H1 (cell line): ENCODE results near the gene BCL2L13. TPM values are rescaled to one million over a fixed set of nuclear protein-coding genes. Genes with fewer than 3 reads are reported as not detected.

ENCODE experiments used
- CTCF ChIA-PET: fragments of 300-600 bp; sonication (Branson Sonifier 250); formaldehyde crosslinking; loops from one replicate; lab custom pipeline; 2021; ENCODE audit not compliant: partially characterized antibody; lab: Charles Lee
- POLR2A ChIA-PET: fragments of 300-600 bp; sonication (Branson Sonifier 250); formaldehyde crosslinking; loops from one replicate; lab custom pipeline; 2021; ENCODE audit warnings: inconsistent platforms; ENCODE audit not compliant: partially characterized antibody; lab: Charles Lee
- DNase-seq, 2 experiments: peaks; one replicate each; pipeline versions ENCODE4 v3.0.0 to v3.0.0-alpha.2; 2010 to 2022; ENCODE audit warnings: low spot score in 2 of 2, low read depth in 1 of 2, mixed read lengths in 1 of 2
- FAIRE-seq: peaks from 2 replicates; lab custom pipeline; 2011; peaks lifted over from hg19 to GRCh38; lab: Jason Lieb, UNC
- H2AFZ ChIP-seq: 2 replicates; pipeline ENCODE4 v1.8.1; 2012; ENCODE audit warnings: low read length, inconsistent platforms
- H2AK5ac ChIP-seq: 2 replicates; pipeline ENCODE4 v1.6.1; 2013; ENCODE audit warnings: low read depth, low read length
- H2BK120ac ChIP-seq: replicated peaks from 2 replicates; pipeline ENCODE3; 2013; ENCODE audit warnings: low read depth, low read length, inconsistent platforms
- H2BK12ac ChIP-seq: 2 replicates; pipeline ENCODE4 v1.6.1; 2013; ENCODE audit warnings: low read depth, low read length
- H2BK15ac ChIP-seq: 2 replicates; pipeline ENCODE4 v1.6.1; 2013; ENCODE audit warnings: low read length
- H2BK20ac ChIP-seq: 2 replicates; pipeline ENCODE4 v1.6.1; 2013; ENCODE audit warnings: low read length
- H2BK5ac ChIP-seq: 2 replicates; pipeline ENCODE4 v1.6.1; 2013; ENCODE audit warnings: low read depth, low read length
- H3K14ac ChIP-seq: 2 replicates; pipeline ENCODE4 v1.6.1; 2013; ENCODE audit warnings: inconsistent platforms; ENCODE audit not compliant: insufficient read length
- H3K18ac ChIP-seq: 2 replicates; pipeline ENCODE4 v1.6.1; 2013; ENCODE audit warnings: low read length; ENCODE audit errors: extremely low read depth
- H3K23ac ChIP-seq: 2 replicates; pipeline ENCODE4 v1.6.1; 2013; ENCODE audit warnings: inconsistent platforms; ENCODE audit not compliant: insufficient read length
- H3K23me2 ChIP-seq: 2 replicates; pipeline ENCODE4 v1.6.1; 2013; ENCODE audit warnings: low read depth, low read length
- H3K27ac ChIP-seq: 2 replicates; pipeline ENCODE4 v1.6.1; 2011; ENCODE audit warnings: low read depth, low read length, inconsistent platforms
- H3K27me3 ChIP-seq, 4 experiments: replicated peaks in 1 of 4; 1 replicate in 1 of 4; 2 replicates in 3 of 4; pipeline versions ENCODE4 v1.6.1 to v1.8.1; 2011 to 2013; ENCODE audit warnings: low read length in 3 of 4, mild to moderate bottlenecking in 3 of 4, inconsistent platforms in 2 of 4, mixed read lengths in 2 of 4, moderate library complexity in 1 of 4; ENCODE audit not compliant: control insufficient read depth in 3 of 4, insufficient read depth in 3 of 4; ENCODE audit errors: extremely low read depth in 1 of 4
- H3K36me3 ChIP-seq, 4 experiments: 2 replicates each; pipeline versions ENCODE4 v1.6.1 to v1.8.1; 2011 to 2013; ENCODE audit warnings: mild to moderate bottlenecking in 4 of 4, low read length in 3 of 4, moderate library complexity in 2 of 4, control low read depth in 1 of 4, inconsistent platforms in 1 of 4; ENCODE audit not compliant: insufficient read depth in 4 of 4, control insufficient read depth in 2 of 4
- H3K4ac ChIP-seq: replicated peaks from 2 replicates; pipeline ENCODE3; 2013; ENCODE audit warnings: low read length, low read depth, mixed read lengths, inconsistent platforms; ENCODE audit not compliant: insufficient read length
- H3K4me1 ChIP-seq, 4 experiments: replicated peaks in 1 of 4; 1 replicate in 1 of 4; 2 replicates in 3 of 4; pipeline versions ENCODE4 v1.6.1 to v1.8.1; 2011 to 2013; ENCODE audit warnings: low read length in 3 of 4, inconsistent platforms in 2 of 4, mixed read lengths in 1 of 4; ENCODE audit not compliant: insufficient read depth in 4 of 4, control insufficient read depth in 3 of 4
- H3K4me2 ChIP-seq, 2 experiments: 2 replicates each; pipeline versions ENCODE4 v1.6.1 to v1.8.1; 2011 to 2013; ENCODE audit warnings: low read depth in 2 of 2, low read length in 2 of 2, control low read depth in 1 of 2, inconsistent platforms in 1 of 2, mild to moderate bottlenecking in 1 of 2; ENCODE audit not compliant: insufficient read depth in 1 of 2
- H3K4me3 ChIP-seq, 4 experiments: fragments of 200-600, 300-600 bp in 1 of 4; sonication (generic), shearing (Covaris generic), sonication (Bioruptor Twin) in 1 of 4; 2 replicates each; pipeline versions ENCODE4 v1.5.1 to v1.8.1; 2011 to 2016; ENCODE audit warnings: low read length in 4 of 4, low read depth in 3 of 4, control low read depth in 2 of 4, inconsistent platforms in 2 of 4, mild to moderate bottlenecking in 2 of 4, mixed read lengths in 1 of 4, moderate library complexity in 1 of 4; ENCODE audit not compliant: insufficient read depth in 2 of 4; ENCODE audit errors: extremely low read depth in 1 of 4
- H3K56ac ChIP-seq: replicated peaks from 2 replicates; pipeline ENCODE3; 2013; ENCODE audit warnings: low read depth, mild to moderate bottlenecking, mixed read lengths, low read length, inconsistent platforms; ENCODE audit not compliant: insufficient read length
- H3K79me1 ChIP-seq: 2 replicates; pipeline ENCODE4 v1.6.1; 2013; ENCODE audit warnings: low read depth, low read length, control low read depth
- H3K79me2 ChIP-seq, 2 experiments: 2 replicates each; pipeline versions ENCODE4 v1.6.1 to v1.8.1; 2012 to 2013; ENCODE audit warnings: low read length in 2 of 2, mild to moderate bottlenecking in 2 of 2, inconsistent platforms in 1 of 2; ENCODE audit not compliant: insufficient read depth in 2 of 2, control insufficient read depth in 1 of 2
- H3K9ac ChIP-seq, 4 experiments: replicated peaks in 1 of 4; 1 replicate in 1 of 4; 2 replicates in 3 of 4; pipeline versions ENCODE4 v1.6.1 to v1.8.1; 2011 to 2013; ENCODE audit warnings: low read depth in 3 of 4, low read length in 3 of 4, control low read depth in 2 of 4, mild to moderate bottlenecking in 2 of 4, moderate library complexity in 2 of 4, inconsistent platforms in 1 of 4; ENCODE audit errors: extremely low read depth in 1 of 4
- H3K9me3 ChIP-seq, 2 experiments: 2 replicates each; pipeline versions ENCODE4 v1.6.1 to v1.8.1; 2012 to 2013; ENCODE audit warnings: mild to moderate bottlenecking in 2 of 2, moderate library complexity in 2 of 2, control low read depth in 1 of 2, inconsistent platforms in 1 of 2, low read depth in 1 of 2, low read length in 1 of 2, mixed read lengths in 1 of 2; ENCODE audit not compliant: insufficient read depth in 2 of 2
- H4K20me1 ChIP-seq, 2 experiments: replicated peaks in 1 of 2; 2 replicates each; pipeline versions ENCODE3 to v1.8.1; 2011 to 2013; ENCODE audit warnings: inconsistent platforms in 2 of 2, low read length in 2 of 2, mild to moderate bottlenecking in 1 of 2; ENCODE audit not compliant: insufficient read depth in 2 of 2, control insufficient read depth in 1 of 2
- H4K5ac ChIP-seq: 2 replicates; pipeline ENCODE4 v1.6.1; 2013; ENCODE audit warnings: low read length, low read depth, mixed read lengths, inconsistent platforms; ENCODE audit not compliant: insufficient read length
- H4K8ac ChIP-seq: 2 replicates; pipeline ENCODE4 v1.8.0; 2013; ENCODE audit warnings: mild to moderate bottlenecking, moderate library complexity, low read length, inconsistent platforms; ENCODE audit not compliant: insufficient read depth; ENCODE audit errors: extremely low read depth
- H4K91ac ChIP-seq: replicated peaks from 2 replicates; pipeline ENCODE3; 2013; ENCODE audit warnings: low read length, mixed read lengths, inconsistent platforms; ENCODE audit not compliant: insufficient read length
- ATF3 ChIP-seq: IDR thresholded peaks from 2 replicates; pipeline ENCODE4 v1.6.1; 2011; ENCODE audit warnings: low read depth, mild to moderate bottlenecking, low read length; ENCODE audit not compliant: insufficient read depth
- BCL11A ChIP-seq, 2 experiments: IDR thresholded peaks; one replicate each; pipeline ENCODE4 v1.6.1; 2011; ENCODE audit warnings: low read depth in 2 of 2, low read length in 2 of 2, mild to moderate bottlenecking in 2 of 2
- CEBPB ChIP-seq: IDR thresholded peaks from 2 replicates; pipeline ENCODE4 v1.6.1; 2012; ENCODE audit warnings: low read depth, low read length
- CTCF ChIP-seq, 3 experiments: IDR thresholded peaks; 1 replicate in 2 of 3; 2 replicates in 1 of 3; pipeline versions ENCODE4 v1.5.1 to v1.6.1; 2011; ENCODE audit warnings: low read length in 3 of 3, mild to moderate bottlenecking in 3 of 3, inconsistent platforms in 2 of 3, low read depth in 1 of 3, moderate library complexity in 1 of 3; ENCODE audit not compliant: insufficient read depth in 1 of 3; ENCODE audit errors: control extremely low read depth in 1 of 3
- E2F6 ChIP-seq: IDR thresholded peaks from 2 replicates; pipeline ENCODE4 v1.6.1; 2012; ENCODE audit warnings: inconsistent platforms
- HDAC6 ChIP-seq: IDR thresholded peaks from one replicate; pipeline ENCODE4 v1.7.1; 2012; ENCODE audit warnings: low read depth, mild to moderate bottlenecking, inconsistent platforms, low read length, moderate library complexity
- JUND ChIP-seq: IDR thresholded peaks from 2 replicates; pipeline ENCODE4 v1.6.1; 2011; ENCODE audit warnings: mild to moderate bottlenecking, improper control_type of control experiment, low read length
- MAX ChIP-seq: IDR thresholded peaks from 2 replicates; pipeline ENCODE4 v1.6.1; 2012; ENCODE audit warnings: inconsistent platforms
- PHF8 ChIP-seq: fragments of 200-600 bp; sonication (generic); conservative IDR thresholded peaks from 2 replicates; pipeline ENCODE4 v1.7.1; 2012; ENCODE audit warnings: low read depth, mild to moderate bottlenecking, inconsistent platforms, low read length, moderate library complexity
- POLR2AphosphoS5 ChIP-seq: IDR thresholded peaks from 2 replicates; pipeline ENCODE4 v1.6.1; 2011; ENCODE audit warnings: low read depth, low read length
- ZNF274 ChIP-seq: IDR thresholded peaks from 2 replicates; pipeline ENCODE4 v1.7.0; 2012; ENCODE audit warnings: low read length, borderline replicate concordance; ENCODE audit errors: extremely low read depth
- WGBS, 2 experiments: shearing (Covaris generic) in 1 of 2; methylation state at CpG; one replicate each; pipeline versions ENCODE4 v1.1.6 to v1.1.7; 2013 to 2015; ENCODE audit warnings: low lambda C conversion rate in 2 of 2, mixed read lengths in 2 of 2, inconsistent platforms in 1 of 2, low coverage in 1 of 2, missing lambda C conversion rate in 1 of 2; ENCODE audit not compliant: insufficient replicate concordance in 2 of 2, insufficient coverage in 1 of 2, insufficient read length in 1 of 2; ENCODE audit errors: extremely low coverage in 1 of 2, missing lambda C conversion rate in 1 of 2; 5-methylcytosine and 5-hydroxymethylcytosine counted together
- polyA plus RNA-seq, 7 experiments: library from polyadenylated mRNA; depleted of rRNA in 3 of 7; stranded (reverse) in 5 of 7; unstranded in 2 of 7; fragments of >200 nt in 5 of 7; fragments of 200-250 nt in 2 of 7; gene quantifications; 1 replicate in 5 of 7; 2 replicates in 1 of 7; 4 replicates in 1 of 7; pipeline versions ENCODE4 v1.2.1 to v1.2.3, GENCODE V29; 2011 to 2013; ENCODE audit warnings: missing spikeins in 2 of 7, mixed read lengths in 2 of 7
- total RNA-seq: library from RNA; stranded (reverse); fragmentation: NEBNext Ultra II Directional; extraction: Animal tissue kit (Norgen Biotek cat#: 25700); gene quantifications from 2 replicates; pipeline ENCODE4 v1.2.1, GENCODE V29; 2021

BCL2L13 gene
- total and polyA plus RNA-seq, 2 of the 8 experiments (the other 6 are each of a cell fraction or from before 2014, with no cell fraction given) = 20.7 to 35.0 TPM

- no peak overlapping the region for H3K4ac ChIP-seq
- no peaks in the 10 kb centered on the region for H3K23me2 ChIP-seq
- no peaks in the 10 kb centered on the region for H3K9me3 ChIP-seq
- H3K56ac ChIP-seq = no peak overlapping the region
- H3K4me1 ChIP-seq = no peaks in the 10 kb centered on the region
- no peaks in the 10 kb centered on the region for H3K27me3 ChIP-seq
- H2AK5ac ChIP-seq = no peak overlapping the region
- FAIRE-seq (no peak), DNase-seq (no peak)
- no peak overlapping the region for H3K27ac ChIP-seq
- no peak overlapping the region for H2BK20ac ChIP-seq
- no peak overlapping the region for H3K14ac ChIP-seq
- no peak overlapping the region for H3K4me2 ChIP-seq
- no peak overlapping the region for H4K5ac ChIP-seq
- H3K9ac ChIP-seq = no peak overlapping the region
- no peak overlapping the region for H3K4me3 ChIP-seq
- ChIA-PET CTCF (no interaction called here), POLR2A (no interaction called here)
- no peak overlapping the region for H2BK12ac ChIP-seq
- H4K91ac ChIP-seq = no peak overlapping the region
- peaks cover 0 to 2% of the 10 kb centered on the region in 2 experiments for H4K20me1 ChIP-seq
- H3K23ac ChIP-seq = no peak overlapping the region
- no peak overlapping the region for H2BK5ac ChIP-seq
- H3K79me1 ChIP-seq = no peaks in the 10 kb centered on the region
- H4K8ac ChIP-seq = no peak overlapping the region
- 0 out of 8 replicates have a peak, but pooled peaks cover 0 to 3% (median 0%) of the 10 kb centered on the region in 4 experiments for H3K36me3 ChIP-seq
- no peak overlapping the region for H2AFZ ChIP-seq
- no peak overlapping the region for H2BK15ac ChIP-seq
- no peaks in the 10 kb centered on the region for H3K79me2 ChIP-seq
- H3K18ac ChIP-seq = no peak overlapping the region
- 92% methylated on average over 2 of the region's 2 CpGs; no CpG with 5 or more reads in 1 of the 2 experiments for WGBS, 2 experiments
- no peak overlapping the region for H2BK120ac ChIP-seq
- TF ChIP-seq HDAC6 (no peak), ZNF274 (no peak), ATF3 (no peak), JUND (no peak), CEBPB (no peak), POLR2AphosphoS5 (no peak), E2F6 (no peak), PHF8 (no peak), BCL11A (IDR thresholded peaks at IDR 0.05; ENCODE audit: low read depth in 2 of 2, low read length in 2 of 2) (no peak), MAX (no peak), CTCF (IDR thresholded peaks at IDR 0.05; ENCODE audit: control extremely low read depth in 1 of 3, insufficient read depth in 1 of 3, low read depth in 1 of 3, low read length in 3 of 3) (no peak)
Observed at GRCh38 chr22:17694193-17694592, 55.6 kb downstream of the BCL2L13 start.
